NCI-H510A treated with DMSO at 0.1 percent for 48 hours (cell line): Measurements from ENCODE around the gene PHGDH.
"Not testable (repeated sequence)": the region's sequence is repeated elsewhere in the genome, so short reads cannot be mapped to it uniquely, and the experiment has no call there.

Source experiments
- DNase-seq: peaks from one replicate; lab custom pipeline; 2025; lab: John Stamatoyannopoulos, UW

PHGDH gene

DNA sequence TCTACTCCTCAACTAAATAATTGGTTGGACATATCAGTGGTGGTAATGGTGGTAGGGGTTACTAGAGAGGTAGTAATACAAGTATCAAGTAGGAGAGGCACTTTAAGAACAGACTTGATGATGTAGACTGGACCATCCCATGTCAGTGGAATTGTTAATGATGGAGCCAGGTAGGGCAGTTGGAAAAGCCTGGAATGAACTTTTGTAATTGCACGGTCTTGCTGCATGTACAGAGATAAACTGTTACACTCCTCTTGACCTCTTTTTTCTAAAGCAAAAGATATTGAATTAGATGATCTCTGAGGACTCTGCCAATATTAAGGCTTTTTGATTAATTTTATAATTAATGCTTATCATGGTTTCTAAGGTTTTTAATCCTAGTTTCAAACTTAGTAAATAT, 51.2 kb downstream of the PHGDH start:
- no peak for DNase-seq

DNA sequence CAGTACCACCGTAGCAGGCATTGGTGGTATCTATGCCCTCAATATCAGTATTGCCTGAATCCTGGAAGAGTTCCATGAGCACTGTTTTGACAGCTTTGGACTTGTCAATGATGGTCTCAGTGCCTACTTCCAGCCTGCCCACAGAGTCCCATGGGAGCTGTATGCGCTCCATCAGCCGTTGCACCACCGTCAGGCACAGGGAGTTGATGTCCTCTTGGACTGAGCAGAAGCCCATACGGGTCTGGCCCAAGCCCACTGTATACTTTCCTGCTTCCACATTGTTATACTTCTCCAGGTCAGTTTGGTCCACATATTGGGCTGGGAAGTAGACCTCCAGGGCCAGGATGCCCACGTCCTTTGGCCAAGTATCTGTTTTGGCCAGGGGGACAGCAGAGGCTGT, 52.5 kb downstream of the PHGDH start:
- DNase-seq: no peak

DNA sequence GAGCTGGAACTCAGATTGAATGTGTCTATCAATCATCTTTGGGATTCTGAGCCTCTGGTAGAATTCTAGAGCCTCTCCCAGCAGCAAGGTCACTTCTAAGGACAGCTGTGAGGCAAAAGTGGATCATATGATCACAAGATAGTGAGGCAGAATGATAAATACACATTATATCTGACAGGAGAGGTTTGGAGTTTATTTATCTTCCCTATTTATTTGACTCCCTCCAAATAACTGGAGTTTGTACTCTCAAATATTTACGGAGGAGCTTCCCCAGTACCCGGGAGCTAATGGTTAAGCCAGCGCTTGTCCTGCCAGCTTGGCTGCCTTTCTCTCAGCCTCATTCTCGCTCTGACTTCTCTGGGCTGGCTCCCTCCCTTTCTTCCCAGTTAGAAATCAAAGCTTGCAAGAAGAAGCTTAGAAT, 54.6 kb downstream of the PHGDH start:
- DNase-seq: no peak

- DNase-seq: no peak
Measured at GRCh38 chr1:119767486-119767885, 55.8 kb downstream of the PHGDH start.

- DNase-seq: no peak
Measured at GRCh38 chr1:119768778-119769177, 57.0 kb downstream of the PHGDH start, which contains the start of gene HMGCS2. Gene HMGCS2, minus strand, starts transcription at chr1:119768905. Its CDS starts 61 bp downstream, at chr1:119768844.

- no peak for DNase-seq
Measured at GRCh38 chr1:119771016-119771415, 59.3 kb downstream of the PHGDH start.

- peak; percentile 41 for DNase-seq
Measured at GRCh38 chr1:119771770-119772169, 60.0 kb downstream of the PHGDH start.

DNA sequence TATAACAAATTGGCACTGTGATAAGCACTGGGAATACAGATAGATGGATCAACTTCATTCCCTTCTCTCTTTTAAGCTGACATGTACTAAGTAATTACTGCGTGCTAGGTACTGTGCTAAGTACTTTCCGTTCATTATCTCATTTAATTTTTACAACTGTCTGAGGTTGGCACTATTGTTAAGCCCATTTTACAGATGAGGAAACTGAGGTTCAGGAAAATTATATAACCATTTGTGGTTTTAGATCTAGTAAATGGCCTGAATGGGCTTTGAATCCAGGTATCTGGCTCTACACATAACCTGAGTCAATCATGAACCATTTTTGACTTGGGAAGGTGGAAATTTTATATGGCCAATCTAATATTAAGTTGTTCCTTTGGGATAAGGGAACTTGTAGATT, 60.6 kb downstream of the PHGDH start:
- DNase-seq: no peak

GRCh38 chr1:119773711-119774241, 62.0 kb downstream of the PHGDH start:
- DNase-seq: peak; percentile 88

GRCh38 chr1:119774746-119775490, 63.2 kb downstream of the PHGDH start:
- no peak for DNase-seq

GRCh38 chr1:119778359-119778758, 66.6 kb downstream of the PHGDH start:
- DNase-seq: no peak

GRCh38 chr1:119778886-119779560, 67.3 kb downstream of the PHGDH start:
- DNase-seq: no peak

DNA sequence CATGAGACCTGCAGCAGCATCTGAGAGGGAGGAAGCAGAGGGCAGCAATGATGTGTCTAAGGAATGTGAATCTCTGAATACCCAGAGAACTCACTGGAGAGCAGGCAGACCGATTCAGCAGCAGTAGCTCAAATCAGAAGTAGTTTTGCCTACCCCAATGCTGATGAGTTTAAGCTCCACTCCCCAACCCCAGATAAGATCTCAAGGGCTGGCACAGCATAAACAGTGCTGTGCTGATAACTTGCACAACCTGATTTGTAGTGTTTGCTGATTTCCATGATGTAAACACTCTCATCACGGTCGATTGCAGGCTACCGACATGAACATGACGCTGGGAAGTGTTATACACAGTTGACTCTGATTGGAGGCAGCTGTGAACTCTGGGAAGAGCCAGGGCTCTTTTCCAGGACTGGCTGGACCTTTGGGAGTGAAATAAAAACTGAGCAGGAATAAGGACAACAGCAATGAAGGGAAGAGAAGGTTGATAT, 68.2 kb downstream of the PHGDH start:
- DNase-seq: peak; percentile 97

- no peak for DNase-seq
Measured at GRCh38 chr1:119781434-119782210, 69.9 kb downstream of the PHGDH start.

DNA sequence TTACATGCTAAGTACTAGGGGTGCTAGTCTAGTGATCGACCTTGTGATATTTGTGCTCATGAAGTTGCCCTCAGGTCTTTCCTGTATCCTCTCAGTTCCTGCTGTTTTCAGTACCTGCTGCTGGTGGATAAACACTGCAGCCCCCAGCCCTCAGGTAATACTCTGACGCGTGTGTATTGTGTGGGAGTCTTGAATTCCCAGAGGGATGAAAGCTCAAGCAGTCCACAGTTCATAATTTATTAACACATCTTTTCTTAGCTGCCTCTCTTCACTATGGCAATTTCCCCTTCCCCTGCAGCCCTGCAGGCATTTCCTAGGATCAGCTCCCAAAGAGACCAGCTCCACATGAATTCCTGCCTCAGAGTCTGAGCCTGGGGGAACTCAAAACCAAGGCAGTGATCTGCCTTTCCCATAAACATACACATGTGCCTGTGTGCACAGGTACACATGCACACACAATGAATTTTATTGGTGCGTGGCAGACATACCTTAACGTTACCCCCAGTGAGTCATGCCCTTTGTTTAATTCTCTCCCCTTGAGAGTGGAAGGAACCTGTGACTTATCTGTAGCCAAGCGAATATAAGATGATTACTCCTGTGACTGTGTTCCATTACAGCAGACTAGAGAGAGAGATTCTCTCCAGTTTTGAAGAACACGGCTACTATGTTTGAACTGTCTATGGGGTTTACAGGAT, 71.0 kb downstream of the PHGDH start:
- DNase-seq: no peak

GRCh38 chr1:119783354-119784185, 71.8 kb downstream of the PHGDH start:
- DNase-seq: no peak

DNA sequence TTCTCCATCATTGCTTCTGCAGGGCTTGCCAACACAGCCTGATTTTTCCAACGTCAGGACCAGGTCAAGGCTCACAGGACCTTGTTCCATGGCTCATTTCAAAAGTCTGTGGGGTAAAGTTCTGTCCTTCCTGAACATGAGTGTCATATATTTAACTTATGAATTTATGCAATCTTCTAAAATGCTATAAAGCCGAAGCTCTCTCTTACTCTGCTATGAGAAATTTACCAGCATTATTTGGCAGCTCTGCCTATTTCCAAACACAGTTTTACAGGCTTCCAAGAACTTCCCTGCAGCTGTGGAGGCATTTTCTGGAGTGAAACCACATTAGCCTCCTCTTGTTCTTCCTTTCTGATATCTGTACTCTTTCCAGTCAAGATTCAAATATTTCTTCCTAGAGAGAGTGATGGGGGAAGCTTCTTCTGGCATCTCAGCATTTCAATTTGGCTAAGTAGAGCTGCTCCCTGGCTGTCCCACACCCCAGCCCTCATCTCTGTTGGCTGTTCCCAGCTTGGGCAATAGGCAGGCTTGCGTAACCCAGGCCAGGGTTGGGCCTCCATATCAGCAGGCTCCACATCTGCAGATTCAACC, 72.6 kb downstream of the PHGDH start:
- no peak for DNase-seq

GRCh38 chr1:119786046-119786445, 74.3 kb downstream of the PHGDH start:
- not testable (repeated sequence) for DNase-seq

DNA sequence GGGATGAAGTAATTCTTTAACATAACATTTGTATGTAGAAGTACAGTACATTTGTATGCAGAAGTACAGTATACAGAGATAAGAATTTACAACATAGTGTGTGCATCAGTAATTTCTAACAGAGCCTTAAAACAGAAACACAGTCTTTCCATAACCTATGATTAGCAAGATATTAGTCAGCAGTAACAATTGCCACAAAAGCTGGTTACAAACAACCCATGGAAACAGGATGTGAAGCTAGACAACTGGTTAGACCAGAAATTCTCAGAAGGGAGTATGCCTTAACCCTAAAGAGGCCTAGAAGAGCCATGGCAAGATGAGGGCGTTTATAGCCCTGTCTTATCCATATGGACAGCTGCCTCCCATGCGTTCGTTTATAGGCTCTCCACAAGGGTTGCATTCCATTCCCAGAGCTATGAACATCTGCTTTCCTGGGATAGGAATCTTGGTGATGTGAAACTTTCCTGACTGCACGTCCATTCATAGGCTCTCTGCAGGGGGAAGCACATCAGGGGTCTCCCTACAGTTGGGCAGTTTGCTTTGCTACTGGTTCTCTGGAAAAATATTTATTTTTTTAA, 74.8 kb downstream of the PHGDH start:
- DNase-seq: not testable (repeated sequence)

DNA sequence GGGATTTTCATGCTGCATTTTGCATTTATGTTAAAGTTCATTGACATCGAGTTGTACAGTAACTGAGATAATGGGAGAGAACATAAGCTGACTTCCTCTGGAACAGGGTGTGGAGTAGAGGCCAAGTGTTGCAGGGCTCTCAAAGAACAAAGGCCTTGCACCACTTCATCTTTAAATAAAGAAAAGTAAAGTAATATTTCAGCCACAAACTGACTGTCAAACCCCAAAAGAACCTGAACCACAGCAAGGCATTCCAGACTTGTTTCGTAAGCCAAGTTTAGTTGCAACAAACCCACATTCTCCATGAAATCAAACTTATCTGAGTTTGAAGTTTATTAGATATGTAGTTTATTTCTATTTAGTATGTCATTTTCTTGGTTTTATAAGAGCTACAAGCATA, 76.0 kb downstream of the PHGDH start:
- DNase-seq: no peak
